GM19395 (cell line): Measurements from ENCODE around the gene IL15.
"Not testable (repeated sequence)": the region's sequence is repeated elsewhere in the genome, so short reads cannot be mapped to it uniquely, and the experiment has no call there.

Source experiments
- ATAC-seq: cut with Tn5 transposase; IDR thresholded peaks from one replicate; pipeline ENCODE4 v1.9.1; 2021; ENCODE audit warnings: mild to moderate bottlenecking, moderate library complexity; ENCODE audit not compliant: unreplicated experiment

IL15 gene

GRCh38 chr4:141697116-141697515 lies 60.7 kb downstream of the IL15 start:
- ATAC-seq = no peak

- no peak for ATAC-seq
Measured at GRCh38 chr4:141702472-141703182, 66.2 kb downstream of the IL15 start.

- ATAC-seq = no peak
Measured at GRCh38 chr4:141703497-141703896, 67.1 kb downstream of the IL15 start.

GRCh38 chr4:141705048-141705746 lies 68.8 kb downstream of the IL15 start:
- peak; percentile 80 for ATAC-seq

GRCh38 chr4:141705747-141706377 lies 69.5 kb downstream of the IL15 start:
- peak; percentile 68 for ATAC-seq

GRCh38 chr4:141706445-141706844 lies 70.1 kb downstream of the IL15 start:
- peak; percentile 1 for ATAC-seq

GRCh38 chr4:141711211-141711610 lies 74.8 kb downstream of the IL15 start:
- peak; percentile 60 for ATAC-seq

GRCh38 chr4:141713185-141713584 lies 76.8 kb downstream of the IL15 start:
- ATAC-seq = no peak

- ATAC-seq = no peak
Measured at GRCh38 chr4:141713771-141714445, 77.5 kb downstream of the IL15 start.

GRCh38 chr4:141719585-141719984 lies 83.2 kb downstream of the IL15 start:
- ATAC-seq = no peak

GRCh38 chr4:141721174-141721573 lies 84.8 kb downstream of the IL15 start:
- ATAC-seq = no peak

- ATAC-seq = no peak
Measured at GRCh38 chr4:141724646-141725045, 88.3 kb downstream of the IL15 start.

GRCh38 chr4:141727420-141727819 lies 91.0 kb downstream of the IL15 start:
- no peak for ATAC-seq

GRCh38 chr4:141730805-141731204 lies 94.4 kb downstream of the IL15 start:
- ATAC-seq = no peak

- ATAC-seq = no peak
Measured at GRCh38 chr4:141731481-141731880, 95.1 kb downstream of the IL15 start.

GRCh38 chr4:141739636-141740035 lies 103.3 kb downstream of the IL15 start:
- no peak for ATAC-seq

GRCh38 chr4:141746026-141746425 lies 109.6 kb downstream of the IL15 start:
- ATAC-seq = no peak

GRCh38 chr4:141751806-141752205 lies 115.4 kb downstream of the IL15 start:
- ATAC-seq = not testable (repeated sequence)

GRCh38 chr4:141757287-141757686 lies 120.9 kb downstream of the IL15 start:
- no peak for ATAC-seq

GRCh38 chr4:141759796-141760425 lies 123.5 kb downstream of the IL15 start:
- ATAC-seq = no peak

GRCh38 chr4:141761926-141762325 lies 125.5 kb downstream of the IL15 start:
- no peak for ATAC-seq
